B cell (primary cell): ENCODE data around the gene SEMA6A. TPM values are rescaled to one million over a fixed set of nuclear protein-coding genes. Genes with fewer than 3 reads are reported as not detected.

Source experiments
- ATAC-seq: fragments of 200-7000 bp; cut with Tn5 transposase; one replicate; pipeline ENCODE4 v1.10.0; 2021; ENCODE audit warnings: low read depth, mild to moderate bottlenecking, moderate number of reproducible peaks, moderate library complexity
- CTCF ChIA-PET: fragments of 350-600 bp; sonication (Branson Sonifier 250); formaldehyde crosslinking; loops from one replicate; lab custom pipeline; 2021; ENCODE audit warnings: antibody characterized with exemption, inconsistent platforms; lab: Charles Lee
- POLR2A ChIA-PET: fragments of 350-600 bp; sonication (Branson Sonifier 250); formaldehyde crosslinking; loops from one replicate; lab custom pipeline; 2021; ENCODE audit warnings: antibody characterized with exemption; lab: Charles Lee
- DNase-seq: peaks from one replicate; pipeline ENCODE4 v3.0.0; 2013
- H2AFZ ChIP-seq: 2 replicates; pipeline ENCODE4 v1.6.1; 2012; ENCODE audit warnings: mild to moderate bottlenecking, low read depth, low read length; ENCODE audit not compliant: insufficient read depth, poor library complexity, severe bottlenecking
- H3K27ac ChIP-seq, 2 donors: 1 replicate in 1 of 2; 2 replicates in 1 of 2; pipeline ENCODE4 v1.5.1; 2012 to 2013; ENCODE audit warnings: low read length in 2 of 2, mild to moderate bottlenecking in 2 of 2, moderate library complexity in 1 of 2
- H3K27me3 ChIP-seq, 4 experiments: fragments of 200-600 bp in 1 of 4; sonication (generic) in 1 of 4; replicated peaks in 1 of 4; 1 replicate in 2 of 4; 2 replicates in 2 of 4; pipeline versions ENCODE4 v1.6.1 to v1.7.0; 2013 to 2016; ENCODE audit warnings: low read length in 3 of 4, mild to moderate bottlenecking in 2 of 4, mixed read lengths in 1 of 4, moderate library complexity in 1 of 4; ENCODE audit not compliant: insufficient read depth in 4 of 4, control insufficient read depth in 3 of 4; ENCODE audit errors: control extremely low read depth in 1 of 4
- H3K36me3 ChIP-seq, 2 experiments: replicated peaks in 1 of 2; 1 replicate in 1 of 2; 2 replicates in 1 of 2; pipeline versions ENCODE4 v1.6.1 to v1.7.1; 2013; ENCODE audit warnings: low read length in 1 of 2; ENCODE audit not compliant: insufficient read depth in 2 of 2, control insufficient read depth in 1 of 2; ENCODE audit errors: control extremely low read depth in 1 of 2, extremely low read depth in 1 of 2
- H3K4me1 ChIP-seq, 2 donors: fragments of 200-600 bp in 1 of 2; sonication (generic) in 1 of 2; 1 replicate in 1 of 2; 2 replicates in 1 of 2; pipeline versions ENCODE4 v1.5.1 to v1.6.1; 2013 to 2017; ENCODE audit warnings: low read length in 2 of 2; ENCODE audit not compliant: control insufficient read depth in 2 of 2, insufficient read depth in 2 of 2
- H3K4me2 ChIP-seq: replicated peaks from 2 replicates; pipeline ENCODE3; 2012; ENCODE audit warnings: mild to moderate bottlenecking, low read depth, low read length; ENCODE audit not compliant: poor library complexity, severe bottlenecking
- H3K4me3 ChIP-seq, 5 experiments: fragments of 200-600 bp in 1 of 5; sonication (generic) in 1 of 5; 1 replicate in 3 of 5; 2 replicates in 2 of 5; pipeline versions ENCODE4 v1.5.1 to v1.7.0; 2011 to 2016; ENCODE audit warnings: low read length in 4 of 5, mild to moderate bottlenecking in 4 of 5, low read depth in 2 of 5, control low read depth in 1 of 5, moderate library complexity in 1 of 5; ENCODE audit not compliant: insufficient read depth in 1 of 5; ENCODE audit errors: control extremely low read depth in 1 of 5, extremely low read depth in 1 of 5
- H3K79me2 ChIP-seq: fragments of 200-600 bp; sonication (generic); one replicate; pipeline ENCODE4 v1.6.0; 2016; ENCODE audit warnings: low read length; ENCODE audit not compliant: control insufficient read depth, insufficient read depth
- H3K9ac ChIP-seq: fragments of 200-600 bp; sonication (generic); 2 replicates; pipeline ENCODE4 v1.6.1; 2017; ENCODE audit warnings: mild to moderate bottlenecking, low read length, moderate library complexity
- H3K9me3 ChIP-seq, 3 donors: one replicate each; pipeline versions ENCODE4 v1.6.1 to v1.7.1; 2013; ENCODE audit warnings: low read length in 2 of 3; ENCODE audit not compliant: control insufficient read depth in 2 of 3, insufficient read depth in 1 of 3; ENCODE audit errors: control extremely low read depth in 1 of 3
- H4K20me1 ChIP-seq: 2 replicates; pipeline ENCODE4 v1.6.0; 2012; ENCODE audit warnings: mild to moderate bottlenecking, low read length; ENCODE audit not compliant: insufficient read depth, control insufficient read depth, poor library complexity, severe bottlenecking
- H3K27ac Mint-ChIP-seq: one replicate; pipeline ENCODE4 v1.8.0; 2021; ENCODE audit warnings: mixed read lengths
- H3K27me3 Mint-ChIP-seq: one replicate; pipeline ENCODE4 v1.8.0; 2021; ENCODE audit warnings: mixed read lengths
- H3K4me1 Mint-ChIP-seq: one replicate; pipeline ENCODE4 v1.8.0; 2021; ENCODE audit warnings: mixed read lengths
- H3K4me3 Mint-ChIP-seq: one replicate; pipeline ENCODE4 v1.8.0; 2021; ENCODE audit warnings: mixed read lengths
- H3K9me3 Mint-ChIP-seq: one replicate; pipeline ENCODE4 v1.8.0; 2022; ENCODE audit warnings: mixed read lengths; ENCODE audit not compliant: insufficient read depth
- EZH2 ChIP-seq: IDR thresholded peaks from 2 replicates; pipeline ENCODE4 v1.6.1; 2012; ENCODE audit warnings: borderline replicate concordance, low read depth, mild to moderate bottlenecking, moderate library complexity, low read length; ENCODE audit not compliant: insufficient read depth, poor library complexity, severe bottlenecking
- WGBS: methylation state at CpG from one replicate; pipeline ENCODE4 v1.1.5; 2013; ENCODE audit warnings: missing lambda C conversion rate; ENCODE audit not compliant: insufficient coverage; 5-methylcytosine and 5-hydroxymethylcytosine counted together
- intact Hi-C: fragments of 100-400 bp; cut with micrococcal nuclease; formaldehyde crosslinking; loops from one replicate; pipeline ENCODE4 v1.10.0; 2022
- polyA plus RNA-seq: library from polyadenylated mRNA; depleted of rRNA; stranded (reverse); fragments of >200 nt; gene quantifications from 2 replicates; pipeline ENCODE4 v1.2.3, GENCODE V29; 2012
- total RNA-seq, 2 donors: library from RNA; stranded (reverse); fragments of 120-200 nt in 1 of 2; gene quantifications; 1 replicate in 1 of 2; 2 replicates in 1 of 2; pipeline versions ENCODE4 v1.2.3 to v1.2.4, GENCODE V29; 2013 to 2022
- TF ChIP-seq, protein P1 (sequence below): fragments of 200-600 bp; IDR thresholded peaks from one replicate; pipeline ENCODE4 v1.8.0; 2022; ENCODE audit warnings: antibody characterized with exemption, mild to moderate bottlenecking

Gene SEMA6A
- total and polyA plus RNA-seq, 2 donors (not counting 1 experiment from before 2014, with no cell fraction given): 0.44 TPM; not detected in 1

DNA sequence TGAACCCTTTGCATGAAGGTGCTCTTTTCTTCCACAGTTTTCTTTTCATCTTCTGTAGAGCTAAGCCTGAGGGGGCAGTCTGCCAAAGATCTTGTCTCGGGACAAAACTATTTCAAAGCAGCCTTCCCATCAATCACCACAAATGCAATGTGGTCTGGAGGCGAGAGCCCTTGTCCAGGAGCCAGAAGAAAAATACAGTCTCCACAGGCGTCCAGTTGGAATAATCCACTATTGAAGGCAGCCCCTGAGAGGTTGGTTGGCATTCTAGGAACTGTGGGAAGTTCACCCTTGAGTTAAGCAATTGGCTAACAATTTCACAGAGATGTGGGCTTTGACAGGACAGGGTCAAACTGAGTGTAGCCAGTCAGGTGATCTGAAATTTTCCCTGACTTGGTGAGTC lies 72.0 kb downstream of the SEMA6A start:
- Histone ChIP-seq H3K79me2 (no peaks in the 10 kb centered on the region), H3K4me2 (no peak overlapping the region), H4K20me1 (no peaks in the 10 kb centered on the region), H3K36me3 (no peaks in the 10 kb centered on the region), H3K4me3 (no peak overlapping the region), H3K27ac (no peak overlapping the region), H3K27me3 (no peaks in the 10 kb centered on the region), H2AFZ (no peak overlapping the region), H3K9ac (no peak overlapping the region), H3K9me3 (no peaks in the 10 kb centered on the region), H3K4me1 (no peaks in the 10 kb centered on the region)
- Mint-ChIP-seq H3K4me1 (no peaks in the 10 kb centered on the region), H3K27ac (no peak overlapping the region), H3K27me3 (no peaks in the 10 kb centered on the region), H3K4me3 (no peak overlapping the region), H3K9me3 (no peaks in the 10 kb centered on the region)
- no peak for TF ChIP-seq EZH2
- TF ChIP-seq, protein P1, sequence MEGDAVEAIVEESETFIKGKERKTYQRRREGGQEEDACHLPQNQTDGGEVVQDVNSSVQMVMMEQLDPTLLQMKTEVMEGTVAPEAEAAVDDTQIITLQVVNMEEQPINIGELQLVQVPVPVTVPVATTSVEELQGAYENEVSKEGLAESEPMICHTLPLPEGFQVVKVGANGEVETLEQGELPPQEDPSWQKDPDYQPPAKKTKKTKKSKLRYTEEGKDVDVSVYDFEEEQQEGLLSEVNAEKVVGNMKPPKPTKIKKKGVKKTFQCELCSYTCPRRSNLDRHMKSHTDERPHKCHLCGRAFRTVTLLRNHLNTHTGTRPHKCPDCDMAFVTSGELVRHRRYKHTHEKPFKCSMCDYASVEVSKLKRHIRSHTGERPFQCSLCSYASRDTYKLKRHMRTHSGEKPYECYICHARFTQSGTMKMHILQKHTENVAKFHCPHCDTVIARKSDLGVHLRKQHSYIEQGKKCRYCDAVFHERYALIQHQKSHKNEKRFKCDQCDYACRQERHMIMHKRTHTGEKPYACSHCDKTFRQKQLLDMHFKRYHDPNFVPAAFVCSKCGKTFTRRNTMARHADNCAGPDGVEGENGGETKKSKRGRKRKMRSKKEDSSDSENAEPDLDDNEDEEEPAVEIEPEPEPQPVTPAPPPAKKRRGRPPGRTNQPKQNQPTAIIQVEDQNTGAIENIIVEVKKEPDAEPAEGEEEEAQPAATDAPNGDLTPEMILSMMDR: no peak
- 100% methylated on average over 2 of the region's 3 CpGs for whole genome bisulfite sequencing
- DNase-seq: no peak
- no peak for ATAC-seq
- CTCF ChIA-PET: no interaction called here
- POLR2A ChIA-PET: no interaction called here
- intact Hi-C loops: no loop called here

DNA sequence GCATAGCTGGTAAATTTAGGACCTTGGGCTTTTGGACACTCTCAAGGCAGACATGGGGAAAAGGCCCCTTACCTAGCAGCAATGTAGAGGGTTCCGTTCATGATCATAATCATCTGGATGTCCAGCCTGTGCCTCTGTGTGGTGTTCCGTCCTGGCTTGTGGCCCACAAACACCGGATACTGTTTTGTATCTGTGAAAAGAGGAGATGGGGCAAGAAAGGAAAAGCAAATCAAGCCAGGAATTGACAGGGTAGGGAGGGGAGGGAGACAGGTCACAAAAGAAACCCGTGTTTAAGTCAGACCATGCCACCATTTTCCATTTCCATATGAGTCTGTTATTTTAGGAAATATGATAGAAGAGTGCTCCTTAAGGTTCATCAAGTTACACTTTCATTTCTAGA lies 72.5 kb downstream of the SEMA6A start:
- H3K27me3 ChIP-seq: no peaks in the 10 kb centered on the region
- Mint-ChIP-seq H3K9me3 (no peaks in the 10 kb centered on the region), H3K27ac (no peak overlapping the region), H3K27me3 (no peaks in the 10 kb centered on the region), H3K4me3 (no peak overlapping the region), H3K4me1 (no peaks in the 10 kb centered on the region)
- TF ChIP-seq, protein P1: no peak
- no peak for TF ChIP-seq EZH2
- ChIA-PET CTCF (no interaction called here), POLR2A (no interaction called here)
- 100% methylated on average over 3 of the region's 4 CpGs for whole genome bisulfite sequencing
- H3K9me3 ChIP-seq: no peaks in the 10 kb centered on the region
- ATAC-seq (no peak), DNase-seq (no peak)
- H4K20me1 ChIP-seq: no peaks in the 10 kb centered on the region
- intact Hi-C loops: no loop called here
- H3K4me1 ChIP-seq: no peaks in the 10 kb centered on the region
- no peak overlapping the region for H3K4me3 ChIP-seq
- no peak overlapping the region for H3K4me2 ChIP-seq
- H2AFZ ChIP-seq: no peak overlapping the region
- no peaks in the 10 kb centered on the region for H3K36me3 ChIP-seq
- no peak overlapping the region for H3K27ac ChIP-seq
- no peak overlapping the region for H3K9ac ChIP-seq
- H3K79me2 ChIP-seq: no peaks in the 10 kb centered on the region
